HG02981 (cell line): Measurements from ENCODE around the gene BEAN1.
A peak's percentile ranks its signal among the peaks of the same experiment; 100 is the strongest.
"Not testable (repeated sequence)": the region's sequence is repeated elsewhere in the genome, so short reads cannot be mapped to it uniquely, and the experiment has no call there.

ENCODE experiments used
- ATAC-seq: cut with Tn5 transposase; IDR thresholded peaks from one replicate; pipeline ENCODE4 v1.9.1; 2021; ENCODE audit warnings: mild to moderate bottlenecking, moderate library complexity; ENCODE audit not compliant: unreplicated experiment

BEAN1 gene

GRCh38 chr16:66483689-66484452, 56.8 kb downstream of the BEAN1 start:
- ATAC-seq, result peak; percentile 75

GRCh38 chr16:66484453-66485213, 57.5 kb downstream of the BEAN1 start:
- no peak for ATAC-seq

- ATAC-seq, result no peak
Observed at GRCh38 chr16:66485376-66485775, 58.3 kb downstream of the BEAN1 start.

- ATAC-seq, result no peak
Observed at GRCh38 chr16:66486199-66486772, 59.2 kb downstream of the BEAN1 start.

GRCh38 chr16:66486773-66487579, 59.9 kb downstream of the BEAN1 start:
- no peak for ATAC-seq

GRCh38 chr16:66487580-66488275, 60.6 kb downstream of the BEAN1 start:
- no peak for ATAC-seq

GRCh38 chr16:66488505-66488904, 61.4 kb downstream of the BEAN1 start:
- no peak for ATAC-seq

- ATAC-seq, result no peak
Observed at GRCh38 chr16:66489385-66489784, 62.3 kb downstream of the BEAN1 start.

GRCh38 chr16:66489818-66490217, 62.7 kb downstream of the BEAN1 start:
- no peak for ATAC-seq

GRCh38 chr16:66490774-66491715, 64.0 kb downstream of the BEAN1 start:
- ATAC-seq, result no peak

GRCh38 chr16:66491716-66492064, 64.6 kb downstream of the BEAN1 start:
- ATAC-seq, result no peak

- ATAC-seq, result no peak
Observed at GRCh38 chr16:66493490-66494401, 66.7 kb downstream of the BEAN1 start.

GRCh38 chr16:66494916-66495315, 67.8 kb downstream of the BEAN1 start:
- no peak for ATAC-seq

GRCh38 chr16:66495440-66495839, 68.3 kb downstream of the BEAN1 start:
- no peak for ATAC-seq

GRCh38 chr16:66496226-66496625, 69.1 kb downstream of the BEAN1 start:
- ATAC-seq, result not testable (repeated sequence)

GRCh38 chr16:66497921-66498320, 70.8 kb downstream of the BEAN1 start:
- ATAC-seq, result not testable (repeated sequence)

- not testable (repeated sequence) for ATAC-seq
Observed at GRCh38 chr16:66501563-66501962, 74.5 kb downstream of the BEAN1 start.
